Esophagus muscularis mucosa (tissue), 4 donors: ENCODE data around the gene MTOR.

Source experiments
- CTCF ChIP-seq, 3 experiments: fragments of 200-600 bp in 2 of 3; fragments of 450-650 bp in 1 of 3; sonication (generic) in 2 of 3; IDR thresholded peaks; one replicate each; pipeline ENCODE4 v1.5.1; 2017 to 2019; ENCODE audit warnings: antibody characterized with exemption in 3 of 3, mild to moderate bottlenecking in 2 of 3, moderate library complexity in 1 of 3
- EP300 ChIP-seq: sonication (generic); formaldehyde crosslinking; IDR thresholded peaks from one replicate; pipeline ENCODE4 v1.6.1; 2017; ENCODE audit warnings: antibody characterized with exemption
- POLR2A ChIP-seq: fragments of 450-650 bp; IDR thresholded peaks from one replicate; pipeline ENCODE4 v1.6.1; 2017; ENCODE audit warnings: antibody characterized with exemption, moderate library complexity, mild to moderate bottlenecking, low read depth
- POLR2AphosphoS5 ChIP-seq, 2 donors: sonication (generic); formaldehyde crosslinking; IDR thresholded peaks; one replicate each; pipeline ENCODE4 v1.6.1; 2017; ENCODE audit warnings: antibody characterized with exemption in 2 of 2

GRCh38 chr1:11211461-11211860 lies 50.9 kb downstream of the MTOR start:
- TF ChIP-seq CTCF (IDR thresholded peaks at IDR 0.05) (no peak), POLR2A (no peak), EP300 (no peak), POLR2AphosphoS5 (IDR thresholded peaks at IDR 0.05) (no peak)
